NCI-H187 (cell line): ENCODE data around the gene MAP3K1.
"Not testable (repeated sequence)": the region's sequence is repeated elsewhere in the genome, so short reads cannot be mapped to it uniquely, and the experiment has no call there.

Source experiments
- DNase-seq, 2 experiments: peaks; one replicate each; lab custom pipeline; 2025; lab: John Stamatoyannopoulos, UW

MAP3K1 gene

GRCh38 chr5:56816546-56817081, 1.3 kb downstream of the MAP3K1 start:
- peak in 1 of 2 experiments; percentile 22 for DNase-seq

GRCh38 chr5:56817263-56818014, 2.1 kb downstream of the MAP3K1 start:
- no peak for DNase-seq

DNA sequence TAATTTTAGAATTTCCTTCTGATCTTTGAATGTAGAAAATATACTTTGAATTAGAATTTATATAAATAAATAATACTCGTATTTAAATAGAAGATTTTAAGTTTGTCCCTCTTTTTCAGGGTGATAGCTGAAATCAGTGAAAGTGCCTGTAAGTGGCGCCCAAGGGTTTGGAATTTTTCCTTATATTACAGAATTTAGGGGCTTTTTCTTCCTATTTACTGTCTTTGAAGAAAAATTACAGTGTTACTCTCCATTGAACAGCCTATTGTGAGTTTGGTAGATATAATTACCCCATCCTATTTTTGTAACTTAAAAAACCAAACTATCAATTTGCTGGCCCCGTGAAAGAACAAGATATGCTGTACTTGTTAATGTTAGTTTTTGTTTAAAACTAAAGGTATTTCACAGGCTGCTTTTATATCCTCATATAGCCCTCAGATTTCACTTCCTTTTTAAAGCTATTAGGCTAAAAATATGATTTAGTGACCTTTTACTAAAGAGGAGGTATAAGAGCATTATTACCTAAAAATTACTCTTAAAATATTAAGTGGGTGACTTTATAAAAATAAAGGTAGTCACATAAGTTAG, 3.2 kb downstream of the MAP3K1 start:
- DNase-seq = no peak

- DNase-seq = no peak
Measured at GRCh38 chr5:56819060-56819881, 3.9 kb downstream of the MAP3K1 start.

DNA sequence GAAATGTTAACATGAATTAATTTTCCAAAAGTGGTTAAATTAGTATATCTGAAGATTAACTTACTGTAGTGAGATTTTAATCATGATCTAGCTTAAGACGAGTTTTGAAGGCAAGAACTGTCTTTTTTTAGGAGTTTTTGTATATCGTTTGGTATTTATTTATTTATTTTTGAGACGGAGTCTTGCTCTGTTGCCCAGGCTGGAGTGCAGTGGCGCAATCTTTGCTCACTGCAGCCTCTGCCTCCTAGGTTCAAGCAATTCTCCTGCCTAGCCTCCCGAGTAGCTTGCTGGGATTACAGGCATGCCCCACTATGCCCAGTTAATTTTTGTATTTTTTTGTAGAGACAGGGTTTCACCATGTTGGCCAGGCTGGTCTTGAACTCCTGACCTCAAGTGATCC, 6.5 kb downstream of the MAP3K1 start:
- DNase-seq = not testable (repeated sequence)

GRCh38 chr5:56822981-56823380, 7.6 kb downstream of the MAP3K1 start:
- DNase-seq = no peak

- DNase-seq = no peak
Measured at GRCh38 chr5:56824019-56824418, 8.7 kb downstream of the MAP3K1 start.

DNA sequence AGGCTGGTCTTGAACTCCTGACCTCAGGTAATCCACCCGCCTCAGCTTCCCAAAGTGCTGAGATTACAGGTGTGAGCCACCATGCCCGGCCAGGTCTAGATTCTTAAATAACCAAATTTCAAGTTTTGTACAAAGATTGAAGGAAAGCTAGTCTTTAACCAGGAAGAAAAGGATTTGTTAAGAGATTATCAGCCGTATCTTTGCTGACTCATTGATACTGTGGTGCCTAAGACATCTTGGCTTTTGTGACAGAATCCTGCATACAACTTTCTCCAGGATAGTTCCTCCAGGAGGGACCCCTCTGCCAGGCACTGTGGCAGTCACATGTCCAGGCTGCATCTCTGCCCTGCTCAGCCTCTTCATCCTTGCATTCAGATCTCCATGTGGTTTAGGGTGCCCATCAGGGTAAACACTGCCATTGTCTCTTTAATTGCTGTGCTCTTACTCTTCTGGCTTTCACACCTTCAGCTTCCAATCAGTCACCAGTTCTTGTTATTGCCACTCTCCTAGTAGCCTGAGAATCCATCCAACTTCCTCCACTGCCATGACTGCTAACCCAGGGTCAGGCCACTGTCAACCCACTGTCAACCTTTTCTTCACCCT, 10.0 kb downstream of the MAP3K1 start:
- DNase-seq = no peak

- no peak for DNase-seq
Measured at GRCh38 chr5:56827049-56827448, 11.7 kb downstream of the MAP3K1 start.

- DNase-seq = no peak
Measured at GRCh38 chr5:56827924-56828323, 12.6 kb downstream of the MAP3K1 start.

DNA sequence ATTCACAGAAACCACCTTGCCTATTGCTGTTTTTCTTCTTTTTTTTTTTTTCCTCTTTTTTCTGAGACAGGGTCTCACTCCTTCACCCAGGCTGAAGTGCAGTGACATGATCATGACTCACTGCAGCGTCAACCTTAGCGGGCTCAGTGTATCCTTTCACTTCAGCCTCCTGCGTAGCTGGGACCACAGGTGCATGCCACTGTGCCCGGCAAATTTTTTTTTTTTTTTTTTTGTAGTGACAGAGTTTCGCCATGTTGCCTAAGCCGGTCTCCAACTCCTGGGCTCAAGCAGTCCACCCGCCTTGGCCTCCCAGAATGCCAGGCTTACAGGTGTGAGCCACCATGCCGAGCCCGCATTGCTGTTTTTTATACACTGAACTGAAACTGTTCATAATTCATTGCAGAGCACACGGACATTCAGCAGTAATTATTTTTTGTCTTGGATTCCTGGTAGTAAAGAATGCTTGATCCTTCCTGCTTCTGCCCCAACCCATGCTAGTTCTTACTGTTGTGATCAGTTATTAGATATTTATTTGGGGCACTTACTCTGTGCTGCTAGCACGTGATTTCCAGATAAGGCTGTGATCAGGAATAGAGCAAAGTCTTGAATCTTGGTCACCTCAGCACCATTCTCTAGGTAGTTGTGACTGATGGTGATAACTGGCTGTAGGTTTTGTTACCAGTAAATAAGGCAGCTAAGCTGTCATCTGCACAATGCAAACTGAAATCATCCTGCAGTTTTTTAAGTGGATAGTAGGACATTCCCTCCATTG, 14.0 kb downstream of the MAP3K1 start:
- no peak for DNase-seq

GRCh38 chr5:56831773-56832172, 16.4 kb downstream of the MAP3K1 start:
- DNase-seq = no peak

- DNase-seq = no peak
Measured at GRCh38 chr5:56833325-56833724, 18.0 kb downstream of the MAP3K1 start.

- no peak for DNase-seq
Measured at GRCh38 chr5:56837381-56837780, 22.0 kb downstream of the MAP3K1 start.

DNA sequence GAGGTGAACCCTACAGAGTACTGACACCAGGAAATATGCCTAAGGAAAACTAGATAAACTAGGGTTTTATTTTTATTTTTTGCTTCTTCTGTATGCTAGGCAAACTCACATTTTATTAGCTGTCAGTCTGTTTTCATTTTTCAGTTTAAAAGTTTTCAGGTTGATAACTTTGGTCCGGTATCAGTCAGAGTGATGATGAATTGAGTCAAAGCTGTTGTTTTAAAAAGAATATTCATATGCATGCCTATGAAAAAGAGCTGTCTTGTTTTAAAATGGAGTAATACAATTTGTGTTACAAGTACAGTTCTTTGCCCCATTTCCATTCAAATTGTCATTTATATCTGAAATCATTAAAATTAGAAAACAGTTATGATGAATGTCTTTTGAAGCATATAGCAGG, 22.6 kb downstream of the MAP3K1 start:
- DNase-seq = no peak

GRCh38 chr5:56838409-56839039, 23.2 kb downstream of the MAP3K1 start:
- DNase-seq = peak in 1 of 2 experiments; percentile 5

DNA sequence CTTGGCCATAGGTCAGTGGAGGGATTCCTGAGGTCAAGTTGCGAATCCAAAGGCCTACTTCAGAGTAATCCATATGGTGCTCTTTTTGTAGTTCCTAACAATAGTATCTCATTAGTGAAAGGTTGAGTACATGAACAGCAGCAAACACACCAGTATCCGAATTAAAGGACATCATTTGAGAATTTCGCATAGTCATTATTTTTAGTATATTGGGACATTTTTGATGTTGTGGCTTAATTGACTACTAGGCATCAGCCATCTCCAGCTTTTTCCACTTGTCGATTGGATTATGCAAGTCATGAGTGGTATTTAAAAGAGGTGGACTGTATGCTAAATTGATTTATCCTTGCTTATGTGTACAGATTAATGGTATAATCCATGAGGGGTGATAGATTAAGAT, 23.7 kb downstream of the MAP3K1 start:
- no peak for DNase-seq

- no peak for DNase-seq
Measured at GRCh38 chr5:56840597-56840996, 25.2 kb downstream of the MAP3K1 start.

DNA sequence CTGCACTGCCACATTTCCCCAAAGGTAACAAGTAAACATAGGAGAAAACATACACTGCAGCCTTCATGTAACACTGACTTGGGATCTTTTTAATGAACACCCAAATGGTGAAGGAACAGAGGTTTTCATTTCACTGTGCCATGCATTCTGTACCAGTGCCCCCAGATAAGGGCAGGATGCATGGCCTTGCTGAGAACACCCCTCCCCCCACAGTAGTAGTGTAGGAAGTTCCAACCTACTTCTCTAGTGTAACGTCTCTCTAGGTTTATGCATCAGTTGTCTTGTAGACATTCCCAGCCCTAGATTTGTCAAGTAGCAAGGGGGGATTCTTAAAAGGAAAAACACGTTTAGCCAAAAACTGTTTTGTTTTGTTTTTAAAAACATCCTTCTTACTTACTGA, 29.9 kb downstream of the MAP3K1 start:
- DNase-seq = no peak

GRCh38 chr5:56845904-56846480, 30.6 kb downstream of the MAP3K1 start:
- no peak for DNase-seq

DNA sequence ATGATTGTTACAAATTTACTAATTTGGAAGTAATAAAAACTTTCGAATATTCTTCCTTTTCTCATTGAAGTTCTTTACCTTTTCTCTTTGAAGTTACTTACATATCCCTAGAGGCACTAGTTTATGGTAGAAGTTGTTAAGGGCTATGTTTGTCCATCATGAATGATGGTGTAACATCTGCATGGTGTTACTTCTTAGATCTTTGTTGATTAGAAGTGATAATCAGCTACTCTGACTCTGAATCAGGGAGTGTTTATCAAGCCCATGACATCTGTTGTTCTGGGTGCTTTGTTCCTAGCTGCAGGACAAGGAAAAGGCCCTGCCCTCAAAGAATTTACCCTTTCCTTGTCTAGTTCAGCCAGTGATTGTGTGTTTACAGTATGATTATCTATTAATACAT, 32.9 kb downstream of the MAP3K1 start:
- DNase-seq = no peak
